GM10248 (cell line): Measurements from ENCODE around the gene PHLPP2.

Experiments
- CTCF ChIA-PET: fragments of 300-600 bp; sonication (Branson Sonifier 250); formaldehyde crosslinking; extraction: SDS; loops from one replicate; lab custom pipeline; 2021; ENCODE audit warnings: antibody characterized with exemption; lab: Yijun Ruan, JAX
- POLR2A ChIA-PET: fragments of 350-650 bp; sonication (Branson Sonifier 250); formaldehyde crosslinking; extraction: SDS; loops from one replicate; lab custom pipeline; 2020; ENCODE audit warnings: antibody characterized with exemption; lab: Yijun Ruan, JAX
- DNase-seq: peaks from one replicate; pipeline ENCODE4 v3.0.0; 2012; ENCODE audit errors: extremely low spot score
- CTCF ChIP-seq: IDR thresholded peaks from 2 replicates; pipeline ENCODE4 v1.5.1; 2012; ENCODE audit warnings: mild to moderate bottlenecking, low read depth; ENCODE audit errors: extremely low read depth, missing control alignments, control extremely low read depth

Gene PHLPP2

GRCh38 chr16:71671165-71671564 lies 53.3 kb downstream of the PHLPP2 start:
- CTCF ChIA-PET: interaction anchor here (0.9 to 2.3 kb wide), 4 partner anchors 13 to 290 kb away, joined by 3 to 6 read pairs (median 3); no protein-coding TSS in a partner anchor
- DNase-seq: no peak
- no peak for TF ChIP-seq CTCF
- POLR2A ChIA-PET: no interaction called here

GRCh38 chr16:71670537-71670936 lies 54.0 kb downstream of the PHLPP2 start:
- ChIA-PET POLR2A (interaction anchor here (0.9 kb wide), 1 partner anchor 224 kb away, joined by 7 read pairs; no protein-coding TSS in a partner anchor), CTCF (interaction anchor here (0.9 to 2.3 kb wide), 6 partner anchors 14 to 291 kb away, joined by 3 to 7 read pairs (median 3); no protein-coding TSS in a partner anchor)
- no peak for TF ChIP-seq CTCF
- DNase-seq: no peak

- CTCF ChIA-PET: interaction anchor here (1.0 to 2.3 kb wide), 4 partner anchors 16 to 60 kb away, joined by 3 to 7 read pairs (median 4); no protein-coding TSS in a partner anchor
- POLR2A ChIA-PET: interaction anchor here (0.9 kb wide), 1 partner anchor 224 kb away, joined by 7 read pairs; no protein-coding TSS in a partner anchor
- TF ChIP-seq CTCF: no peak
Measured at GRCh38 chr16:71669926-71670536, 54.5 kb downstream of the PHLPP2 start.

GRCh38 chr16:71666928-71667707 lies 57.4 kb downstream of the PHLPP2 start:
- no peak for TF ChIP-seq CTCF
- ChIA-PET CTCF (no interaction called here), POLR2A (no interaction called here)
- no peak for DNase-seq

More at GRCh38 chr16:71669926-71670536, 54.5 kb downstream of the PHLPP2 start:
- no peak for DNase-seq

- POLR2A ChIA-PET: no interaction called here
- no peak for DNase-seq
- CTCF ChIA-PET: no interaction called here
- TF ChIP-seq CTCF: no peak
Measured at GRCh38 chr16:71666264-71666663, 58.2 kb downstream of the PHLPP2 start.

GRCh38 chr16:71659471-71659870 lies 65.0 kb downstream of the PHLPP2 start:
- ChIA-PET POLR2A (no interaction called here), CTCF (interaction anchor here (0.7 to 1.3 kb wide), 2 partner anchors 13 to 14 kb away, joined by 3 read pairs; no protein-coding TSS in a partner anchor)
- no peak for DNase-seq
- TF ChIP-seq CTCF: no peak
